Cardiac muscle cell (in vitro differentiated cells and primary cell): ENCODE measurements around the gene RBM47. TPM values are rescaled to one million over a fixed set of nuclear protein-coding genes. Genes with fewer than 3 reads are reported as not detected.

Experiments used
- DNase-seq, 2 donors: peaks; one replicate each; pipeline versions ENCODE4 v3.0.0 to v3.0.0-alpha.2; 2010 to 2017; ENCODE audit warnings: low read depth in 1 of 2, low spot score in 1 of 2
- H3K27ac ChIP-seq: fragments of 200-600 bp; sonication (generic); 2 replicates; pipeline ENCODE4 v1.5.1; 2016
- H3K27me3 ChIP-seq: fragments of 200-600 bp; sonication (generic); 2 replicates; pipeline ENCODE4 v1.6.0; 2016; ENCODE audit warnings: control low read depth
- H3K36me3 ChIP-seq: fragments of 200-600 bp; sonication (generic); 2 replicates; pipeline ENCODE4 v1.5.1; 2016; ENCODE audit warnings: control low read depth
- H3K4me1 ChIP-seq: fragments of 200-600 bp; sonication (generic); 2 replicates; pipeline ENCODE4 v1.8.1; 2017; ENCODE audit warnings: low read depth, mild to moderate bottlenecking, mixed run types
- H3K4me3 ChIP-seq: fragments of 200-600 bp; sonication (generic); 2 replicates; pipeline ENCODE4 v1.5.1; 2016; ENCODE audit warnings: mild to moderate bottlenecking
- H3K9me3 ChIP-seq: fragments of 200-600 bp; sonication (generic); 2 replicates; pipeline ENCODE4 v1.5.1; 2017; ENCODE audit warnings: low read depth, mild to moderate bottlenecking, control low read depth
- polyA plus RNA-seq: library from polyadenylated mRNA; unstranded; fragments of >200 nt; fragmentation: Nextera tagmentation; extraction: Ambion mirVana; gene quantifications from 2 replicates; pipeline ENCODE4 v1.2.1, GENCODE V29; 2016
- total RNA-seq: library from RNA; depleted of rRNA; stranded (reverse); fragments of >200 nt; gene quantifications from 2 replicates; pipeline ENCODE4 v1.2.3, GENCODE V29; 2016
- TF ChIP-seq, protein P1 (sequence below): IDR thresholded peaks from 2 replicates; pipeline ENCODE4 v1.5.1; 2012; ENCODE audit warnings: low read depth, mild to moderate bottlenecking, low read length

The RBM47 gene
- total and polyA plus RNA-seq, 2 experiments from 2014 or later: 1.1 to 1.4 TPM

DNA sequence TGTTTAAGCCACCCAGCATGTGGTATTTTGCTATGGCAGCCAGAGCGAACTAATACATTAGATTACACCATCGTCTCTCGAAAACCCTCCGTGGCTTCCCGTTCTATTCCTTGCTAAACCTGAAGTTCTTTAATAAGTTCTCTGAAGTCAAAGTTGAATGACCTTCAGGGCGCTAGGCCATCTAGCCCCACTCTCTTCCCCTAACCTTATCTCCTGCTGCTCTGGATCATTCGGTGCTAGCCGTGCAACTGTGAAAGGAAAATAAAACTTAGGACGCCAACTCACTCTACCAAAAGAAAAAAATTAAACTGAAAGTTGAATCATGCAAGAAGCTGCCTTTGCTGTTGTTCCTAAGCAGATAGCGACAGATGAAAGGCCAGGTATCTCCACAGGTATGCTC, 254.6 kb downstream of the RBM47 start:
- H3K4me1 ChIP-seq: no peaks in the 10 kb centered on the region
- DNase-seq: no peak
- TF ChIP-seq, protein P1, sequence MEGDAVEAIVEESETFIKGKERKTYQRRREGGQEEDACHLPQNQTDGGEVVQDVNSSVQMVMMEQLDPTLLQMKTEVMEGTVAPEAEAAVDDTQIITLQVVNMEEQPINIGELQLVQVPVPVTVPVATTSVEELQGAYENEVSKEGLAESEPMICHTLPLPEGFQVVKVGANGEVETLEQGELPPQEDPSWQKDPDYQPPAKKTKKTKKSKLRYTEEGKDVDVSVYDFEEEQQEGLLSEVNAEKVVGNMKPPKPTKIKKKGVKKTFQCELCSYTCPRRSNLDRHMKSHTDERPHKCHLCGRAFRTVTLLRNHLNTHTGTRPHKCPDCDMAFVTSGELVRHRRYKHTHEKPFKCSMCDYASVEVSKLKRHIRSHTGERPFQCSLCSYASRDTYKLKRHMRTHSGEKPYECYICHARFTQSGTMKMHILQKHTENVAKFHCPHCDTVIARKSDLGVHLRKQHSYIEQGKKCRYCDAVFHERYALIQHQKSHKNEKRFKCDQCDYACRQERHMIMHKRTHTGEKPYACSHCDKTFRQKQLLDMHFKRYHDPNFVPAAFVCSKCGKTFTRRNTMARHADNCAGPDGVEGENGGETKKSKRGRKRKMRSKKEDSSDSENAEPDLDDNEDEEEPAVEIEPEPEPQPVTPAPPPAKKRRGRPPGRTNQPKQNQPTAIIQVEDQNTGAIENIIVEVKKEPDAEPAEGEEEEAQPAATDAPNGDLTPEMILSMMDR: no peak

GRCh38 chr4:40373636-40374035, 256.0 kb downstream of the RBM47 start:
- Histone ChIP-seq H3K9me3 (no peaks in the 10 kb centered on the region), H3K36me3 (no peaks in the 10 kb centered on the region), H3K4me3 (no peak overlapping the region), H3K27me3 (no peaks in the 10 kb centered on the region), H3K27ac (no peak overlapping the region), H3K4me1 (no peaks in the 10 kb centered on the region)
- no peak for DNase-seq
- TF ChIP-seq, protein P1: no peak

More for the DNA sequence above, 254.6 kb downstream of the RBM47 start:
- Histone ChIP-seq H3K4me3 (no peak overlapping the region), H3K27ac (no peak overlapping the region), H3K27me3 (no peaks in the 10 kb centered on the region), H3K36me3 (no peaks in the 10 kb centered on the region), H3K9me3 (no peaks in the 10 kb centered on the region)

Other genes with a start within 250 kb of the RBM47 start
- gene NSUN7, start 120.1 kb upstream of the RBM47 start, total RNA-seq: 5.5 and 9.9 TPM in 2 replicates
- 3.4 and 12.4 TPM in 2 replicates for gene NSUN7, start 120.1 kb upstream of the RBM47 start, polyA plus RNA-seq